Breast epithelium (tissue), 4 donors: Measurements from ENCODE around the gene FGF11. TPM values are rescaled to one million over a fixed set of nuclear protein-coding genes. Genes with fewer than 3 reads are reported as not detected.
A peak's percentile ranks its signal among the peaks of the same experiment; 100 is the strongest.

Experiments
- DNase-seq, 2 donors: peaks; one replicate each; pipeline ENCODE4 v3.0.0-alpha.2; 2019; ENCODE audit warnings: low spot score in 2 of 2
- H3K27ac ChIP-seq, 2 donors: fragments of 200-600 bp; sonication (generic) in 1 of 2; one replicate each; pipeline ENCODE4 v1.5.1; 2016 to 2019; ENCODE audit warnings: mild to moderate bottlenecking in 1 of 2
- H3K27me3 ChIP-seq, 2 donors: fragments of 200-600 bp; sonication (generic) in 1 of 2; one replicate each; pipeline versions ENCODE4 v1.5.1 to v1.6.0; 2017 to 2019; ENCODE audit warnings: control low read depth in 1 of 2, mild to moderate bottlenecking in 1 of 2
- H3K36me3 ChIP-seq: fragments of 200-600 bp; one replicate; pipeline ENCODE4 v1.5.1; 2019
- H3K4me1 ChIP-seq, 2 donors: fragments of 200-600 bp; sonication (generic); one replicate each; pipeline ENCODE4 v1.5.1; 2016 to 2019; ENCODE audit warnings: control low read depth in 1 of 2
- H3K4me3 ChIP-seq, 3 donors: fragments of 200-600 bp; sonication (generic); 1 replicate in 2 of 3; 2 replicates in 1 of 3; pipeline ENCODE4 v1.5.1; 2016 to 2019; ENCODE audit warnings: mild to moderate bottlenecking in 3 of 3, moderate library complexity in 2 of 3
- H3K9me3 ChIP-seq, 2 donors: fragments of 200-600 bp; sonication (generic) in 1 of 2; one replicate each; pipeline ENCODE4 v1.5.1; 2016 to 2019; ENCODE audit warnings: control low read depth in 1 of 2
- POLR2A ChIP-seq: fragments of 450-650 bp; IDR thresholded peaks from one replicate; pipeline ENCODE4 v1.6.1; 2016; ENCODE audit warnings: antibody characterized with exemption, mild to moderate bottlenecking, moderate library complexity
- POLR2AphosphoS5 ChIP-seq, 3 donors: sonication (generic); formaldehyde crosslinking; IDR thresholded peaks; one replicate each; pipeline ENCODE4 v1.6.1; 2017; ENCODE audit warnings: antibody characterized with exemption in 3 of 3
- intact Hi-C: fragments of 100-400 bp; cut with DNase I; formaldehyde crosslinking; loops from one replicate; pipeline ENCODE4 v1.15.1; 2023; ENCODE audit warnings: low total_unique reads
- total RNA-seq, 3 donors: library from RNA; depleted of rRNA; stranded (reverse); fragments of >200 nt; gene quantifications; one replicate each; pipeline ENCODE4 v1.1.0, GENCODE V29; 2016
- TF ChIP-seq, protein P1 (sequence below), 3 donors: fragments of 450-650 bp; IDR thresholded peaks; one replicate each; pipeline ENCODE4 v1.5.1; 2016 to 2017; ENCODE audit warnings: antibody characterized with exemption in 3 of 3, mild to moderate bottlenecking in 3 of 3, moderate library complexity in 3 of 3

FGF11 gene
- total RNA-seq, 3 donors from 2014 or later: 2.1 to 2.9 (median 2.9) TPM

DNA sequence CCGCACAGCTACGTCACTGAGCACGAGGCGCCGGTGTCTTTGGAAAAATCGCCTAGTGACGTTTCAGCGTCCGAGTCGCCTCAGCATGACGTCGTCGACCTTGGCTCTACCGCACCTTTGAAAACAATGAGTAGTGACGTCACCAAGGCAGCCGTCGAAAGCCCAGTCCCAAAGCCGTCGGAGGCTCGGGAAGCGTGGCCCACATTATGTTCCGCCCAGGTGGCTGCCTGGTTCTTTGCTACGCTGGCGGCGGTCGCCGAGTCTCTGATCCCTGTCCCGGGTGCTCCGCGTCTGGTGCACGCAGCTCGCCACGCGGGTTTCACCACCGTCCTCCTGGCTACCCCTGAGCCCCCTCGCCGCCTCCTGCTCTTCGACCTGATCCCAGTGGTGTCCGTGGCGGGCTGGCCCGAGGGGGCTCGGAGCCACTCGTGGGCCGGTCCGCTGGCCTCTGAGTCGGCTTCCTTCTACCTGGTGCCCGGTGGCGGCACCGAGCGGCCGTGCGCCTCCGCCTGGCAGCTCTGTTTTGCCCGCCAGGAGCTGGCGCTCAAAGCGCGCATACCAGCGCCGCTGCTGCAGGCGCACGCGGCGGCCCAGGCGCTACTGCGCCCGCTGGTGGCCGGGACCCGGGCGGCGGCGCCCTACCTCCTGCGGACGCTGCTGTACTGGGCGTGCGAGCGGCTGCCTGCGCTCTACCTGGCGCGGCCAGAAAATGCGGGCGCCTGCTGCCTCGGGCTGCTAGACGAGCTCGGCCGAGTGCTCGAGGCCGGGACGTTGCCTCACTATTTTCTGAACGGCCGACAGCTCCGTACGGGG lies 2.5 kb upstream of the FGF11 start:
- Histone ChIP-seq H3K27me3 (no peaks in the 10 kb centered on the region), H3K4me1 (peaks cover 8 to 21% of the 10 kb centered on the region in 2 donors), H3K27ac (peak overlapping the region; percentile 91 to 93), H3K4me3 (peak overlapping the region; percentile 26 to 81 (median 62)), H3K36me3 (no peaks in the 10 kb centered on the region), H3K9me3 (no peaks in the 10 kb centered on the region)
- intact Hi-C loops: loop anchor here (10.0 kb wide), 2 partner anchors 48 to 82 kb away; partner anchors contain the start of genes KCTD11, POLR2A, SLC35G6 and TMEM95
- peak; percentile 81 to 82 for DNase-seq
- TF ChIP-seq, protein P1, sequence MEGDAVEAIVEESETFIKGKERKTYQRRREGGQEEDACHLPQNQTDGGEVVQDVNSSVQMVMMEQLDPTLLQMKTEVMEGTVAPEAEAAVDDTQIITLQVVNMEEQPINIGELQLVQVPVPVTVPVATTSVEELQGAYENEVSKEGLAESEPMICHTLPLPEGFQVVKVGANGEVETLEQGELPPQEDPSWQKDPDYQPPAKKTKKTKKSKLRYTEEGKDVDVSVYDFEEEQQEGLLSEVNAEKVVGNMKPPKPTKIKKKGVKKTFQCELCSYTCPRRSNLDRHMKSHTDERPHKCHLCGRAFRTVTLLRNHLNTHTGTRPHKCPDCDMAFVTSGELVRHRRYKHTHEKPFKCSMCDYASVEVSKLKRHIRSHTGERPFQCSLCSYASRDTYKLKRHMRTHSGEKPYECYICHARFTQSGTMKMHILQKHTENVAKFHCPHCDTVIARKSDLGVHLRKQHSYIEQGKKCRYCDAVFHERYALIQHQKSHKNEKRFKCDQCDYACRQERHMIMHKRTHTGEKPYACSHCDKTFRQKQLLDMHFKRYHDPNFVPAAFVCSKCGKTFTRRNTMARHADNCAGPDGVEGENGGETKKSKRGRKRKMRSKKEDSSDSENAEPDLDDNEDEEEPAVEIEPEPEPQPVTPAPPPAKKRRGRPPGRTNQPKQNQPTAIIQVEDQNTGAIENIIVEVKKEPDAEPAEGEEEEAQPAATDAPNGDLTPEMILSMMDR (IDR thresholded peaks at IDR 0.05): peak; percentile 57 to 89 (median 59)
- TF ChIP-seq POLR2AphosphoS5 (IDR thresholded peaks at IDR 0.05) (peak in 2 of 3 donors; percentile 56 to 61), POLR2A (no peak)

DNA sequence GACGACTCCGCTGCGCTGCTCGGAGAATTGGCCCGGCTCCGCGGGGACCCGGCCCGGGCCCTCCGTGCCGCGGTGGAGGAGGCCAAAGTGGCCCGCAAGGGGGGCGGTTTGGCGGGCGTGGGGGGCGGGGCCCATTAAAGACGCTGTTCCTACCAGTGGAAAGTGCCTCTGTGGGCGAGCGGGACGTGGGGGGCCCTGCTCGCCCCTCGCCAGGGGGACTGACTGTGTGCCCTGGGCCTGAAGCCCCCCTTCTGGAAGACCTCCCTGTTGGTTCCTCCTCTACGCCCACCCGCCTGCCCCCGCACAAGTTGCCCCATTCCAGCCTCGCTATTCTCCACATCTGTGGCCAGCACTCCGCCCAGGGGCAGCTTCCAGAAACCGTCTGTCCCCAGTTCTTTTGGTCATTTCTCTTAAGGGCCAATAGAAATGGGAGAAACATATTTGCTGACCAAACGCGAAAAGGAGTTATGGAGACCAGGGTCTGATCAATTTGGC lies 1.9 kb upstream of the FGF11 start:
- Histone ChIP-seq H3K9me3 (no peaks in the 10 kb centered on the region), H3K36me3 (no peaks in the 10 kb centered on the region), H3K27ac (peak overlapping the region; percentile 91 to 93), H3K27me3 (no peaks in the 10 kb centered on the region), H3K4me3 (peak overlapping the region; percentile 26 to 81 (median 62)), H3K4me1 (peaks cover 8 to 21% of the 10 kb centered on the region in 2 donors)
- no peak for DNase-seq
- intact Hi-C loops: loop anchor here (10.0 kb wide), 2 partner anchors 47 to 83 kb away; partner anchors contain the start of genes KCTD11, POLR2A, SLC35G6 and TMEM95
- TF ChIP-seq POLR2AphosphoS5 (IDR thresholded peaks at IDR 0.05): no peak
- TF ChIP-seq POLR2A: no peak
- TF ChIP-seq, protein P1 (IDR thresholded peaks at IDR 0.05): no peak

DNA sequence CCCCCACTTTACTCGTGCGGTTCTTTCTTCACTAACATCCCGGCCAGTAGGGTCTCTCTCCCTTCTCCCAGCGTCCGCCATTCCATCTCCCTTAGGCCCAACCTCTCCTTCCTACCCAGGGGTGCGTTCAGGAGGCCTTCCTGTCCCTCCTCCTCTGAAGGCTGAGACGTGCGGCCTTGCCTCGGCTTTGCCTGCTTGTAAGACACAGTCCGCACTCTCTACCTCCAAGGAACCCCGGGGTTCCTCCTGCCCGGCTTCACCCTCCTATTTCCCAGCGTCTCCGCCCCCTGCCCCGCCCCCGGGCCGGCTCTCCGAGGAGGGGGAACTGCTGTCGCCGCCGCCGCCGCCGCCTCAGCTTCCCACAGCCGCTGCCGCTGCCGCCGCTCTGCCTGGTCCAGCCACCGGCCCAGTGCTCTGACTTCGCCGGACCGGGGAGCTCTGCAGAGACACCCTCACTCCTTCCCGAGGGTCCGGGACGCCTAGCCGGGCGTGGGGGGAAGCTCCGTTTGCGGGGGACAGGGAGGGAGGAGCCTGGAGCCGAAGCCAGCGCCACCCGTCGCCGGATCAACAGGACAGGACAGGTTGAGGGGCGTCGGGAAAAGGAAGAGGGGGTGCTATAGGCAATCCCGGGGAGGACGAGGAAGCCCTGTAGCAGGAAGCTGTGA lies 1.2 kb upstream of the FGF11 start:
- DNase-seq: peak; percentile 73 to 74
- peak overlapping the region; percentile 91 to 93 for H3K27ac ChIP-seq
- no peaks in the 10 kb centered on the region for H3K36me3 ChIP-seq
- H3K9me3 ChIP-seq: no peaks in the 10 kb centered on the region
- peaks cover 8 to 21% of the 10 kb centered on the region in 2 donors for H3K4me1 ChIP-seq
- H3K27me3 ChIP-seq: no peaks in the 10 kb centered on the region
- peak overlapping the region; percentile 36 to 81 (median 62) for H3K4me3 ChIP-seq
- TF ChIP-seq, protein P1 (IDR thresholded peaks at IDR 0.05): no peak
- peak in 1 of 3 donors; percentile 37 for TF ChIP-seq POLR2AphosphoS5 (IDR thresholded peaks at IDR 0.05)
- no peak for TF ChIP-seq POLR2A
- intact Hi-C loops: loop anchor here (10.0 kb wide), 2 partner anchors 47 to 83 kb away; partner anchors contain the start of genes KCTD11, POLR2A, SLC35G6 and TMEM95

DNA sequence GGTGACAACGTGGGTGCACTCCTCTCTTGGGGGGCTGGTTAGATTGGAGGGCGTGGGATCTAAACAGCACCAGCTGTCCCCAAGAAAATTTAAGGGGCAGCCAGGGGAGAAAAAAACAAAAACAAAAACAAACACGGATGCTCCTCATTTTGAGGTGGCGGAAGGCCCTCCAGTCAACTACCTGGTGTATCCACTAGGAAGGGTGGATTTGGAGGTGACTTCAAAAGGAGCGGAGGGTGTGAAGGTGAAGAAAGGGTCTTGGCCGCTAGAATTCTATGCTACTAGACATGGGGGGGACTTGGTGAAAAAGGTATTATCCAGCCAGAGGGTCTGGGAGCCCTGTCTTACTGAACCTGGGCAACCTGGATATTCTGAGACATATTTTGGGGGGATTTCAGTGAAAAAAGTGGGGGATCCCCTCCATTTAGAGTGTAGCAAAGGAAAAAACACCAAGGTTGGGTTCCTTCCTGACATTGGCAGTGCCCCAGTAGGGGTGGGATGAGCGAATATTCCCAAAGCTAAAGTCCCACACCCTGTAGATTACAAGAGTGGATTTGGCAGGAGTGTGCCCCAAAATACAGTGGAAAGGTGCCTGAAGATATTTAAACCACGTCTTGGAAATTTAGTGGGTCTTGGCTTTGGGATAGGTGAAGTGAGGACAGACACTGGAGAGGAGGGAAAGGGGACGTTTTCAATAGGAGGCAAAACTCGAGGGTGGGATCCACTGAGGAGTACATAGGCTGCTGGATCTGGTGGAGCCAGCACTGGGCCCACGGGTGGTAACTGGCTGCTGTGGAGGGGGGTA lies 454 bp upstream of the FGF11 start:
- Histone ChIP-seq H3K36me3 (no peaks in the 10 kb centered on the region), H3K4me3 (peak overlapping the region; percentile 36 to 81 (median 62)), H3K4me1 (peaks cover 8 to 21% of the 10 kb centered on the region in 2 donors), H3K9me3 (no peaks in the 10 kb centered on the region), H3K27ac (peak overlapping the region in 1 of 2 donors; percentile 91), H3K27me3 (no peaks in the 10 kb centered on the region)
- intact Hi-C loops: loop anchor here (10.0 kb wide), 2 partner anchors 46 to 84 kb away; partner anchors contain the start of genes KCTD11, POLR2A, SLC35G6 and TMEM95
- TF ChIP-seq, protein P1 (IDR thresholded peaks at IDR 0.05): no peak
- TF ChIP-seq POLR2A: no peak
- TF ChIP-seq POLR2AphosphoS5 (IDR thresholded peaks at IDR 0.05): no peak
- no peak for DNase-seq
